Right lung (tissue), 10 donors: ENCODE data around the gene HACE1. TPM values are rescaled to one million over a fixed set of nuclear protein-coding genes. Genes with fewer than 3 reads are reported as not detected.
"Not testable (repeated sequence)": the region's sequence is repeated elsewhere in the genome, so short reads cannot be mapped to it uniquely, and the experiment has no call there.

Experiments
- DNase-seq, 2 donors: peaks; one replicate each; pipeline ENCODE4 v3.0.0-alpha.2; 2013
- long read RNA-seq, 8 donors: transcript quantifications; one replicate each; lab custom pipeline, GENCODE V29; 2026
- polyA plus RNA-seq, 5 donors: library from polyadenylated mRNA; unstranded; fragments of 120-200 nt; gene quantifications; one replicate each; pipeline versions ENCODE4 v1.2.1 to v1.2.3, GENCODE V29; 2013; ENCODE audit warnings: inconsistent platforms in 1 of 5, low replicate concordance in 1 of 5; ENCODE audit not compliant: insufficient read length in 5 of 5, insufficient read depth in 1 of 5

HACE1 gene
- polyA plus RNA-seq, result 10 to 100 TPM; 17.4 to 26.7 (median 24.7) TPM
- long read RNA-seq, donor 1, result 0 reads
- long read RNA-seq, donor 2, full-length matches to known transcripts, result 1 of 1 reads
- long read RNA-seq, donor 2, partial matches to known transcripts, result 0 of 1 reads
- long read RNA-seq, donor 2, other reads (novel, unspliced or antisense), result 0 of 1 reads
- long read RNA-seq, donor 3, partial matches to known transcripts, result 0 of 1 reads
- long read RNA-seq, donor 3, other reads (novel, unspliced or antisense), result 0 of 1 reads
- long read RNA-seq, donor 4, full-length matches to known transcripts, result 3 of 3 reads
- long read RNA-seq, donor 4, partial matches to known transcripts, result 0 of 3 reads
- long read RNA-seq, donor 4, other reads (novel, unspliced or antisense), result 0 of 3 reads
- long read RNA-seq, donor 5, full-length matches to known transcripts, result 2 of 2 reads
- long read RNA-seq, donor 5, partial matches to known transcripts, result 0 of 2 reads
- long read RNA-seq, donor 5, other reads (novel, unspliced or antisense), result 0 of 2 reads
- long read RNA-seq, donor 6, full-length matches to known transcripts, result 3 of 3 reads
- long read RNA-seq, donor 6, partial matches to known transcripts, result 0 of 3 reads
- long read RNA-seq, donor 6, other reads (novel, unspliced or antisense), result 0 of 3 reads
- long read RNA-seq, donor 7, full-length matches to known transcripts, result 1 of 1 reads
- long read RNA-seq, donor 7, partial matches to known transcripts, result 0 of 1 reads
- long read RNA-seq, donor 7, other reads (novel, unspliced or antisense), result 0 of 1 reads
- long read RNA-seq, donor 8, full-length matches to known transcripts, result 1 of 1 reads
- long read RNA-seq, donor 8, partial matches to known transcripts, result 0 of 1 reads
- long read RNA-seq, donor 8, other reads (novel, unspliced or antisense), result 0 of 1 reads

- DNase-seq, result peak; percentile 87 to 90
Measured at GRCh38 chr6:104859225-104860146, at the start of gene HACE1. Gene HACE1 (minus strand): TSS chr6:104859919. CDS start chr6:104859642, 277 bp downstream.

GRCh38 chr6:104908888-104909525 lies 49.3 kb upstream of the HACE1 start:
- no peak for DNase-seq

GRCh38 chr6:104908031-104908887 lies 48.5 kb upstream of the HACE1 start:
- DNase-seq, result no peak

GRCh38 chr6:104898893-104899292 lies 39.2 kb upstream of the HACE1 start:
- not testable (repeated sequence) for DNase-seq

GRCh38 chr6:104896914-104897313 lies 37.2 kb upstream of the HACE1 start:
- DNase-seq, result no peak

- DNase-seq, result no peak
Measured at GRCh38 chr6:104888066-104888465, 28.3 kb upstream of the HACE1 start.

GRCh38 chr6:104887350-104887749 lies 27.6 kb upstream of the HACE1 start:
- DNase-seq, result peak; percentile 28 to 31

GRCh38 chr6:104885518-104886043 lies 25.9 kb upstream of the HACE1 start:
- DNase-seq, result no peak

- no peak for DNase-seq
Measured at GRCh38 chr6:104884867-104885517, 25.3 kb upstream of the HACE1 start.

GRCh38 chr6:104881964-104882668 lies 22.4 kb upstream of the HACE1 start:
- DNase-seq, result no peak

GRCh38 chr6:104862456-104862855 lies 2.7 kb upstream of the HACE1 start:
- DNase-seq, result no peak

GRCh38 chr6:104860221-104860620 lies 502 bp upstream of the HACE1 start:
- DNase-seq, result no peak

- DNase-seq, result peak in 1 of 2 donors; percentile 6
Measured at GRCh38 chr6:104858642-104859041, 1.1 kb downstream of the HACE1 start.

- DNase-seq, result no peak
Measured at GRCh38 chr6:104855507-104855906, 4.2 kb downstream of the HACE1 start.

GRCh38 chr6:104847721-104848120 lies 12.0 kb downstream of the HACE1 start:
- DNase-seq, result not testable (repeated sequence)

GRCh38 chr6:104843229-104843628 lies 16.5 kb downstream of the HACE1 start:
- no peak for DNase-seq

GRCh38 chr6:104837158-104837557 lies 22.6 kb downstream of the HACE1 start:
- no peak for DNase-seq

GRCh38 chr6:104836479-104837020 lies 23.2 kb downstream of the HACE1 start:
- DNase-seq, result not testable (repeated sequence)
